Ovary (tissue), 3 donors: ENCODE data around the gene OR4M1.
"Not testable (repeated sequence)": the region's sequence is repeated elsewhere in the genome, so short reads cannot be mapped to it uniquely, and the experiment has no call there.

Experiments used
- CTCF ChIP-seq, 3 donors: fragments of 450-650 bp in 2 of 3; fragments of 200-600 bp in 1 of 3; IDR thresholded peaks; one replicate each; pipeline versions ENCODE4 v1.5.1 to v1.8.0; 2016 to 2022; ENCODE audit warnings: antibody characterized with exemption in 3 of 3, mild to moderate bottlenecking in 1 of 3
- EP300 ChIP-seq: sonication (generic); formaldehyde crosslinking; IDR thresholded peaks from one replicate; pipeline ENCODE4 v1.6.1; 2017; ENCODE audit warnings: antibody characterized with exemption
- POLR2A ChIP-seq: fragments of 450-650 bp; IDR thresholded peaks from one replicate; pipeline ENCODE4 v1.6.1; 2017; ENCODE audit warnings: antibody characterized with exemption, mild to moderate bottlenecking, moderate library complexity
- donor health status: DM: no; HTN: no; CAD: no.

GRCh38 chr14:19821016-19821415, 47.7 kb downstream of the OR4M1 start:
- not testable (repeated sequence) for TF ChIP-seq CTCF (IDR thresholded peaks at IDR 0.05); POLR2A; EP300
